HepG2 (cell line): ENCODE results near the gene RIN3. TPM values are rescaled to one million over a fixed set of nuclear protein-coding genes. Genes with fewer than 3 reads are reported as not detected.

Source experiments
- CAMTA2 ChIP-seq: sonication (generic); formaldehyde crosslinking; IDR thresholded peaks from 2 replicates; pipeline ENCODE4 v1.4.0; 2020; ENCODE audit warnings: mild to moderate bottlenecking, missing genetic modification reagents, borderline replicate concordance
- DMTF1 ChIP-seq: sonication (generic); formaldehyde crosslinking; IDR thresholded peaks from 2 replicates; pipeline ENCODE4 v1.4.0; 2020; ENCODE audit warnings: mild to moderate bottlenecking, missing genetic modification reagents
- ELF1 ChIP-seq: sonication (generic); formaldehyde crosslinking; IDR thresholded peaks from 2 replicates; pipeline ENCODE4 v1.4.0; 2020; ENCODE audit warnings: missing genetic modification reagents
- ELF3 ChIP-seq: IDR thresholded peaks from 2 replicates; pipeline ENCODE4 v1.6.1; 2016; ENCODE audit warnings: missing genetic modification reagents, missing compliant biosample characterization
- KDM4B ChIP-seq: sonication (generic); formaldehyde crosslinking; IDR thresholded peaks from 2 replicates; pipeline ENCODE4 v1.4.0; 2020; ENCODE audit warnings: missing genetic modification reagents
- KDM5B ChIP-seq: sonication (generic); formaldehyde crosslinking; IDR thresholded peaks from 2 replicates; pipeline ENCODE4 v1.4.0; 2020; ENCODE audit warnings: missing genetic modification reagents, mild to moderate bottlenecking, borderline replicate concordance
- KMT2B ChIP-seq: IDR thresholded peaks from 2 replicates; pipeline ENCODE4 v1.6.1; 2016; ENCODE audit warnings: missing genetic modification reagents, missing compliant biosample characterization
- MBNL3 ChIP-seq: fragments of 250-450 bp; sonication (Bioruptor Pico); conservative IDR thresholded peaks from 2 replicates; pipeline ENCODE4 v1.8.0; 2022; ENCODE audit warnings: mild to moderate bottlenecking, inconsistent platforms
- PHF20 ChIP-seq: sonication (generic); formaldehyde crosslinking; IDR thresholded peaks from 2 replicates; pipeline ENCODE4 v1.5.0; 2020; ENCODE audit warnings: mild to moderate bottlenecking, missing genetic modification reagents
- POLR2A ChIP-seq, 2 experiments: IDR thresholded peaks; 2 replicates each; pipeline ENCODE4 v1.6.1; 2011; ENCODE audit warnings: low read depth in 2 of 2, low read length in 2 of 2, mild to moderate bottlenecking in 1 of 2, moderate library complexity in 1 of 2; ENCODE audit not compliant: insufficient read depth in 1 of 2
- POLR2AphosphoS5 ChIP-seq: IDR thresholded peaks from 2 replicates; pipeline ENCODE4 v1.6.1; 2012; ENCODE audit warnings: low read depth, low read length
- POLR2G ChIP-seq: fragments of 200-400 bp; formaldehyde crosslinking; IDR thresholded peaks from 2 replicates; pipeline ENCODE4 v1.6.1; 2018; ENCODE audit warnings: mild to moderate bottlenecking, low read depth, low read length, moderate library complexity
- RCOR2 ChIP-seq: IDR thresholded peaks from 2 replicates; pipeline ENCODE4 v1.6.1; 2016; ENCODE audit warnings: missing biosample characterization, missing genetic modification reagents
- SALL1 ChIP-seq: sonication (generic); formaldehyde crosslinking; IDR thresholded peaks from 2 replicates; pipeline ENCODE4 v1.8.0; 2022; ENCODE audit warnings: mild to moderate bottlenecking, missing genetic modification reagents
- SOX13 ChIP-seq, 3 experiments: fragments of 450-650 bp in 1 of 3; sonication (generic) in 1 of 3; formaldehyde crosslinking in 1 of 3; IDR thresholded peaks in 2 of 3; conservative IDR thresholded peaks in 1 of 3; 2 replicates each; pipeline versions ENCODE4 v1.5.0 to v1.6.1; 2016 to 2020; ENCODE audit warnings: antibody characterized with exemption in 1 of 3, mild to moderate bottlenecking in 1 of 3, missing compliant biosample characterization in 1 of 3, missing genetic modification reagents in 1 of 3, moderate library complexity in 1 of 3
- TEAD3 ChIP-seq: optimal IDR thresholded peaks from 2 replicates; pipeline ENCODE3; 2016; ENCODE audit warnings: borderline replicate concordance
- ZBTB38 ChIP-seq: sonication (generic); formaldehyde crosslinking; IDR thresholded peaks from 2 replicates; pipeline ENCODE4 v1.5.1; 2020; ENCODE audit warnings: mild to moderate bottlenecking, missing genetic modification reagents
- ZBTB4 ChIP-seq: sonication (generic); formaldehyde crosslinking; IDR thresholded peaks from 2 replicates; pipeline ENCODE4 v1.4.0; 2020; ENCODE audit warnings: missing genetic modification reagents, mild to moderate bottlenecking, borderline replicate concordance
- ZNF234 ChIP-seq: sonication (generic); formaldehyde crosslinking; conservative IDR thresholded peaks from 2 replicates; pipeline ENCODE4 v1.5.1; 2020; ENCODE audit warnings: mild to moderate bottlenecking, missing genetic modification reagents
- ZNF501 ChIP-seq: sonication (generic); formaldehyde crosslinking; IDR thresholded peaks from 2 replicates; pipeline ENCODE4 v1.5.1; 2020; ENCODE audit warnings: mild to moderate bottlenecking, moderate library complexity, missing genetic modification reagents
- ZNF761 ChIP-seq: sonication (generic); formaldehyde crosslinking; conservative IDR thresholded peaks from 2 replicates; pipeline ENCODE4 v1.4.0; 2020; ENCODE audit warnings: mild to moderate bottlenecking, missing genetic modification reagents
- ZUFSP ChIP-seq: sonication (generic); formaldehyde crosslinking; IDR thresholded peaks from 2 replicates; pipeline ENCODE4 v1.9.0; 2021; ENCODE audit warnings: missing genetic modification reagents, mild to moderate bottlenecking, borderline replicate concordance
- polyA plus RNA-seq, 8 experiments: library from polyadenylated mRNA; depleted of rRNA in 3 of 8; stranded (reverse) in 7 of 8; unstranded in 1 of 8; fragments of >200 nt; fragmentation: Illumina TruSeq in 4 of 8; extraction: Trizol in 4 of 8; gene quantifications; 2 replicates each; pipeline versions ENCODE4 v1.2.1 to v1.2.3, GENCODE V29; 2011 to 2016; ENCODE audit warnings: low read depth in 4 of 8, missing spikeins in 1 of 8, mixed read lengths in 1 of 8; ENCODE audit not compliant: insufficient read depth in 1 of 8
- total RNA-seq, 5 experiments: library from RNA; depleted of rRNA; stranded (reverse); fragments of >200 nt; fragmentation: Illumina TruSeq; extraction: Trizol; gene quantifications; 2 replicates each; pipeline ENCODE4 v1.2.3, GENCODE V29; 2016; ENCODE audit warnings: low read depth in 1 of 5

The RIN3 gene
- total and polyA plus RNA-seq, 2 of the 13 experiments (the other 11 are each of a cell fraction or from before 2014, with no cell fraction given), result 2.3 to 3.6 TPM

- TF ChIP-seq ZBTB4 (CRISPR knock-in tag), result 0 out of 2 replicates have a peak, but pooled peaks have one; percentile 9
- no peak for TF ChIP-seq MBNL3 (CRISPR knock-in tag)
- TF ChIP-seq KDM5B (CRISPR knock-in tag), result 0 out of 2 replicates have a peak, but pooled peaks have one; percentile 35
- TF ChIP-seq SOX13 (IDR thresholded peaks at IDR 0.05), result no peak
- 0 out of 4 replicates have a peak, but pooled peaks of 1 of the 2 experiments have one; percentile 6 for TF ChIP-seq SOX13 (CRISPR knock-in tag; conservative IDR thresholded peaks at IDR 0.05 in 1 of 2, IDR thresholded peaks at IDR 0.05 in 1 of 2)
- 0 out of 2 replicates have a peak, but pooled peaks have one; percentile 40 for TF ChIP-seq CAMTA2 (CRISPR knock-in tag)
- peak; percentile 82; the same call in 1 of the 2 replicates for TF ChIP-seq RCOR2 (CRISPR knock-in tag)
- TF ChIP-seq ZBTB38, result no peak
- TF ChIP-seq POLR2A (IDR thresholded peaks at IDR 0.05; ENCODE audit: insufficient read depth in 1 of 2, low read depth in 2 of 2, low read length in 2 of 2), result peak; percentile 33 to 52; a peak in 2 of 4 replicates
- peak; percentile 57; the same call in 1 of the 2 replicates for TF ChIP-seq ZNF501 (CRISPR knock-in tag)
- 0 out of 2 replicates have a peak, but pooled peaks have one; percentile 9 for TF ChIP-seq ZNF761 (CRISPR knock-in tag)
- 0 out of 2 replicates have a peak, but pooled peaks have one; percentile 16 for TF ChIP-seq ZNF234
- peak; percentile 31; the same call in 1 of the 2 replicates for TF ChIP-seq ELF3
- TF ChIP-seq POLR2AphosphoS5, result 0 out of 2 replicates have a peak, but pooled peaks have one; percentile 37
- TF ChIP-seq PHF20, result peak; percentile 39; the same call in 1 of the 2 replicates
- TF ChIP-seq ZUFSP (CRISPR knock-in tag), result no peak
- no peak for TF ChIP-seq DMTF1 (CRISPR knock-in tag)
- TF ChIP-seq SALL1 (CRISPR knock-in tag), result peak; percentile 12; the same call in 1 of the 2 replicates
- TF ChIP-seq TEAD3, result peak; percentile 10
- TF ChIP-seq ELF1 (CRISPR knock-in tag), result peak; percentile 44; the same call in 1 of the 2 replicates
- 0 out of 2 replicates have a peak, but pooled peaks have one; percentile 25 for TF ChIP-seq KDM4B (CRISPR knock-in tag)
- no peak for TF ChIP-seq KMT2B (CRISPR knock-in tag)
- peak; percentile 48; the same call in 1 of the 2 replicates for TF ChIP-seq POLR2G
Measured at GRCh38 chr14:92513204-92513965, at the start of gene RIN3 (continued).
